HepG2 (cell line): ENCODE results near the gene CADPS2. TPM values are rescaled to one million over a fixed set of nuclear protein-coding genes. Genes with fewer than 3 reads are reported as not detected.

Experiments used
- IKZF4 ChIP-seq: sonication (generic); formaldehyde crosslinking; IDR thresholded peaks from 2 replicates; pipeline ENCODE4 v1.5.1; 2020; ENCODE audit warnings: borderline replicate concordance, mild to moderate bottlenecking, low read depth, missing genetic modification reagents; ENCODE audit errors: not compliant biosample characterization
- PRDM15 ChIP-seq: sonication (generic); formaldehyde crosslinking; IDR thresholded peaks from 2 replicates; pipeline ENCODE4 v1.4.0; 2020; ENCODE audit warnings: missing genetic modification reagents
- TAF1 ChIP-seq: sonication (generic); formaldehyde crosslinking; IDR thresholded peaks from 2 replicates; pipeline ENCODE4 v1.4.0; 2020; ENCODE audit warnings: missing genetic modification reagents
- TFDP1 ChIP-seq: IDR thresholded peaks from 2 replicates; pipeline ENCODE4 v1.6.1; 2016; ENCODE audit warnings: missing compliant biosample characterization, missing genetic modification reagents, borderline replicate concordance
- THRA ChIP-seq: sonication (generic); formaldehyde crosslinking; IDR thresholded peaks from 2 replicates; pipeline ENCODE4 v1.4.0; 2020; ENCODE audit warnings: missing genetic modification reagents, borderline replicate concordance
- ZBTB34 ChIP-seq: sonication (generic); formaldehyde crosslinking; IDR thresholded peaks from 2 replicates; pipeline ENCODE4 v1.8.0; 2022; ENCODE audit warnings: mild to moderate bottlenecking, missing genetic modification reagents
- polyA plus RNA-seq, 8 experiments: library from polyadenylated mRNA; depleted of rRNA in 3 of 8; stranded (reverse) in 7 of 8; unstranded in 1 of 8; fragments of >200 nt; fragmentation: Illumina TruSeq in 4 of 8; extraction: Trizol in 4 of 8; gene quantifications; 2 replicates each; pipeline versions ENCODE4 v1.2.1 to v1.2.3, GENCODE V29; 2011 to 2016; ENCODE audit warnings: low read depth in 4 of 8, missing spikeins in 1 of 8, mixed read lengths in 1 of 8; ENCODE audit not compliant: insufficient read depth in 1 of 8
- total RNA-seq, 5 experiments: library from RNA; depleted of rRNA; stranded (reverse); fragments of >200 nt; fragmentation: Illumina TruSeq; extraction: Trizol; gene quantifications; 2 replicates each; pipeline ENCODE4 v1.2.3, GENCODE V29; 2016; ENCODE audit warnings: low read depth in 1 of 5

CADPS2 gene
- total and polyA plus RNA-seq, 2 of the 13 experiments (the other 11 are each of a cell fraction or from before 2014, with no cell fraction given), result 17.6 to 43.8 TPM

- TF ChIP-seq PRDM15 (CRISPR knock-in tag), result no peak
- TF ChIP-seq TAF1 (CRISPR knock-in tag), result no peak
- TF ChIP-seq THRA (CRISPR knock-in tag), result no peak
- TF ChIP-seq IKZF4 (CRISPR knock-in tag), result no peak
- no peak for TF ChIP-seq TFDP1
- no peak for TF ChIP-seq ZBTB34 (CRISPR knock-in tag)
Measured at GRCh38 chr7:122344303-122344620, 542.0 kb downstream of the CADPS2 start (continued).
